Measurements from ENCODE around the gene SLPI.

Gene SLPI

DNA sequence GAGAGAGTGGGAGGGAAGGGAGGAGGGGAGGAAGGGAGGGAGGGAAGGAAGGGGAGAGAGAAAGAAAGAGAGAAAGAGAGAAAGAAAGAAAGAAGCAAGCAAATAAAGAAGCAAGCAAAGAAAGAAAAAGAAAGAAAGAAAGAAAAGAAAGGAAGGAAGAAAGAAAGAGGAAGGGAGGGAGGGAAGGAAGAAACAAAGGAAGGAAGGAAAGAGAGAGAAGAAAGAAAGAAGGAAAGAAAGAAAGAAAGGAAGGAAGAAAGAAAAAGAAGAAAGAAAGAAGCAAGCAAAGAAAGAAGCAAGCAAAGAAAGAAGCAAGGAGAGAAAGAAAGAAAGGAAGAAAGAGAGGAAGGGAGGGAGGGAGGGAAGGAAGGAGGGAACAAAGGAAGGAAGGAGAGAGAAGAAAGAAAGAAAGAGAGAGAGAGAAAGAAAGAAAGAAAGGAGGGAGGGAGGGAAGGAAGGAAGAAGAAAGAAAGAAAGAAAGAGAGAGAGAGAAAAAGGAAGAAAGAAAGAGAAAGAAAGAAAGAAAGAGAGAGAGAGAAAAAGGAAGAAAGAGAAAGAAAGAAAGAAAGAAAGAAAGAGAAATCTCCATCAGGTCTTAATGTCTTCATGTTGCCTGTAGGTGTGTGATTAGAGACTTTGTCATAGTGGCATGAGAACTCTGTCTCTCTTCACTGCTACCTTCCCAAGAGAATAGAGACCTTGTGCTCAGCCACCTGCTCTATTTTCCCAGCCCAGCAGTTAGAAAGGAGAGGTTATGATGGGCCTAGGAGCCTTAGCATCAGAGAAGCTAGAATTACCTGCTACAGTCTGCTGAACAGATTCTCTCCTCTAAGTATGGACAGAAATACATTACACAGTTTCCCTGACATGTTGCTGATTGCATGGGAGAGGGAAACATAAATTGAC is 42.5 kb downstream of the SLPI start:
- DNase-seq = no peak

DNA sequence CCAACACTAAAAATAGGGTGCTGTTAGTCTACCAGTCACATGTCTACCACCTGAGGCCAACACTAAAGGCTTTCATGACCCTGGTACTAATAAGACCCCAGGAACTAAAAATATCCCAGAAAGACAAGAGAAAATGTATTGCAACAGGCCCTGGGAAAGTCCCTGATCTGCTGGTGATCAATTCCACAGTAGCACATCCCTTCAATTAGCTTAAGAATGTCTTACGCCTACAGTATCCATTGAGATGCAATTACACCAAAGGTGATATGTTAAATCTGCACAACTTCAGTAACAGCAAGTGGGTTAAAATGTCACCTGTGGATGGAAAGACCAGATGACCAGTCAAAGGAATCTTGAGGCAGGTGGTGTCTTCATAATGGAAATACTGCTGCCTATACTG is 44.4 kb downstream of the SLPI start:
- no peak for DNase-seq

DNA sequence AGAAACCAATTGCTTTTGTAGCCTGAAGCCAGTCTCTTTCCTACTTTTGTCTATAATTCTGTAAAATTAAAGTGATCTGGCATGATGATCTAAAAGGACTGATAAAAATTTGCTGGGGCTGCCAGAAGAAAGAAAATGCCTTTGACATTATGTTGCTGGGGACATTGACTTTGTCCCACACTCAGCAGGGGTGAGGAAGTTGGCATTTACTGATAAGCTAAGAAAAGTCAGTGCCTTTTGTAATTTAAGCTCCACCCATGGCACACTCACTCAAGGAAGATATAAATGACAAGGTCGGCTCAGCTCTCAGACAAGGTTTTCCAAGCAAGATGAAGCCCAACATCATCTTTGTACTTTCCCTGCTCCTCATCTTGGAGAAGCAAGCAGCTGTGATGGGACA is 47.6 kb downstream of the SLPI start, which contains the start of gene SEMG1:
Gene SEMG1 (plus strand): TSS at position 309 of the 400 bp plus-strand sequence. CDS start 21 bp downstream, at position 330.
- DNase-seq = no peak

Measured in T1000 (cell line).